NCI-H446 (cell line): Measurements from ENCODE around the gene FNIP2.
"Not testable (repeated sequence)": the region's sequence is repeated elsewhere in the genome, so short reads cannot be mapped to it uniquely, and the experiment has no call there.

ENCODE experiments used
- DNase-seq, 2 experiments: peaks; one replicate each; lab custom pipeline; 2025; lab: John Stamatoyannopoulos, UW

The FNIP2 gene

GRCh38 chr4:158814636-158815330 lies 46.0 kb downstream of the FNIP2 start:
- no peak for DNase-seq

GRCh38 chr4:158816955-158817354 lies 48.1 kb downstream of the FNIP2 start:
- DNase-seq: no peak

GRCh38 chr4:158817562-158818296 lies 48.9 kb downstream of the FNIP2 start:
- DNase-seq: no peak

GRCh38 chr4:158818560-158819140 lies 49.8 kb downstream of the FNIP2 start:
- DNase-seq: no peak

- DNase-seq: no peak
These were observed 51.3 kb downstream of the FNIP2 start for GRCh38 chr4:158819942-158820786.

- no peak for DNase-seq
These were observed 52.6 kb downstream of the FNIP2 start for GRCh38 chr4:158821228-158821971.

GRCh38 chr4:158822348-158822747 lies 53.5 kb downstream of the FNIP2 start:
- DNase-seq: no peak

GRCh38 chr4:158823461-158823873 lies 54.6 kb downstream of the FNIP2 start:
- DNase-seq: no peak

GRCh38 chr4:158824425-158825274 lies 55.8 kb downstream of the FNIP2 start:
- no peak for DNase-seq

- DNase-seq: no peak
These were observed 56.7 kb downstream of the FNIP2 start for GRCh38 chr4:158825433-158826036.

GRCh38 chr4:158826057-158826456 lies 57.2 kb downstream of the FNIP2 start:
- no peak for DNase-seq

GRCh38 chr4:158826882-158827281 lies 58.1 kb downstream of the FNIP2 start:
- DNase-seq: no peak

GRCh38 chr4:158827543-158827981 lies 58.7 kb downstream of the FNIP2 start:
- DNase-seq: no peak

- DNase-seq: not testable (repeated sequence)
These were observed 59.3 kb downstream of the FNIP2 start for GRCh38 chr4:158828151-158828550.

GRCh38 chr4:158829254-158829653 lies 60.4 kb downstream of the FNIP2 start:
- DNase-seq: no peak

GRCh38 chr4:158833602-158834001 lies 64.8 kb downstream of the FNIP2 start:
- DNase-seq: no peak

- DNase-seq: no peak
These were observed 66.6 kb downstream of the FNIP2 start for GRCh38 chr4:158835226-158836001.

- no peak for DNase-seq
These were observed 67.2 kb downstream of the FNIP2 start for GRCh38 chr4:158836002-158836369.

GRCh38 chr4:158836828-158837449 lies 68.1 kb downstream of the FNIP2 start:
- DNase-seq: no peak
